ENCODE data around the gene ACOXL.
"Not testable (repeated sequence)": the region's sequence is repeated elsewhere in the genome, so short reads cannot be mapped to it uniquely, and the experiment has no call there.

Gene ACOXL

GRCh38 chr2:110732422-110733413 is at the start of gene ACOXL:
ACOXL (plus strand) TSS chr2:110732573; CDS start chr2:110768390, 35,817 bp downstream.
- TF ChIP-seq, protein P1, sequence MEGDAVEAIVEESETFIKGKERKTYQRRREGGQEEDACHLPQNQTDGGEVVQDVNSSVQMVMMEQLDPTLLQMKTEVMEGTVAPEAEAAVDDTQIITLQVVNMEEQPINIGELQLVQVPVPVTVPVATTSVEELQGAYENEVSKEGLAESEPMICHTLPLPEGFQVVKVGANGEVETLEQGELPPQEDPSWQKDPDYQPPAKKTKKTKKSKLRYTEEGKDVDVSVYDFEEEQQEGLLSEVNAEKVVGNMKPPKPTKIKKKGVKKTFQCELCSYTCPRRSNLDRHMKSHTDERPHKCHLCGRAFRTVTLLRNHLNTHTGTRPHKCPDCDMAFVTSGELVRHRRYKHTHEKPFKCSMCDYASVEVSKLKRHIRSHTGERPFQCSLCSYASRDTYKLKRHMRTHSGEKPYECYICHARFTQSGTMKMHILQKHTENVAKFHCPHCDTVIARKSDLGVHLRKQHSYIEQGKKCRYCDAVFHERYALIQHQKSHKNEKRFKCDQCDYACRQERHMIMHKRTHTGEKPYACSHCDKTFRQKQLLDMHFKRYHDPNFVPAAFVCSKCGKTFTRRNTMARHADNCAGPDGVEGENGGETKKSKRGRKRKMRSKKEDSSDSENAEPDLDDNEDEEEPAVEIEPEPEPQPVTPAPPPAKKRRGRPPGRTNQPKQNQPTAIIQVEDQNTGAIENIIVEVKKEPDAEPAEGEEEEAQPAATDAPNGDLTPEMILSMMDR (IDR thresholded peaks at IDR 0.05; ENCODE audit: insufficient read depth, low read depth, low read length, missing control alignments): no peak
- no peak within 1 kb of the TSS for H3K4me3 ChIP-seq (ENCODE audit: low read length)
- peak; percentile 42 for DNase-seq (ENCODE audit: low read depth)

- TF ChIP-seq, protein P1 (IDR thresholded peaks at IDR 0.05; ENCODE audit: insufficient read depth, low read depth, low read length, missing control alignments): no peak
- H3K4me3 ChIP-seq (ENCODE audit: low read length): no peak overlapping the region
- DNase-seq (ENCODE audit: low read depth): no peak
These were observed 49.5 kb upstream of the ACOXL start for GRCh38 chr2:110682872-110683271.

DNA sequence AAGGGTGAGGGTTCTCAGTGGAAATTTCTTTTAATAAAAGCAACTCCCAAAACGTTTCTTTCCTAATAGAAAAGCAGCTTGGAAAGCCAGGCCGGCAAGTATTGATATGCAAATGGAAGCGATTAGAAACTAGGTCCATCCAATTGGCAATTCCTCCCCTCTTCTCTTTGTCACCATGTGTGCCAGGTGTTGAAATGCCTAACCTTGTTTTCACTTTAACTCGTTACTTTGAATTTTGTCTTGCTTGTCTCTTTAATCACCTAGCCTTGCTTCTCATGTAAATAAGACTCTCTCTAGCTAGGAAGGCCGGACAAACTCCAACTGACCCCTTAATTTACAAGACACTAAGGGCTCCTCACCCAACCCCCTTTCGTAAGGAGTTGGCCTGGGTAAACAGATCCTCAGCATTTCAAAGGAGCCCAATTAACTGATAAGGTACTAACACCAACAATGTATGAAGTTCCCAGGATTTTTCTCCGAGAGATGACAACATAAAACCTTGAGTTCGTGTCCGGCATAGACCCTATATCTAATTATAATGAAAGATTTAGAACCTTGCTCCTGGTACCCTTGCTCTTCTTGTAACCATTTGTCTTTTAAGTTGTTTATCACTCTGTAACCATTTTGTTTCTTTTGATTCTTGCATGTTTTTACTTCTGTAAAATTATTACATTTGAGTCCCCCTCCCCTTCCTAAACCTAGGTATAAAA is 44.4 kb upstream of the ACOXL start:
- H3K4me3 ChIP-seq (ENCODE audit: low read length); DNase-seq (ENCODE audit: low read depth): not testable (repeated sequence)

DNA sequence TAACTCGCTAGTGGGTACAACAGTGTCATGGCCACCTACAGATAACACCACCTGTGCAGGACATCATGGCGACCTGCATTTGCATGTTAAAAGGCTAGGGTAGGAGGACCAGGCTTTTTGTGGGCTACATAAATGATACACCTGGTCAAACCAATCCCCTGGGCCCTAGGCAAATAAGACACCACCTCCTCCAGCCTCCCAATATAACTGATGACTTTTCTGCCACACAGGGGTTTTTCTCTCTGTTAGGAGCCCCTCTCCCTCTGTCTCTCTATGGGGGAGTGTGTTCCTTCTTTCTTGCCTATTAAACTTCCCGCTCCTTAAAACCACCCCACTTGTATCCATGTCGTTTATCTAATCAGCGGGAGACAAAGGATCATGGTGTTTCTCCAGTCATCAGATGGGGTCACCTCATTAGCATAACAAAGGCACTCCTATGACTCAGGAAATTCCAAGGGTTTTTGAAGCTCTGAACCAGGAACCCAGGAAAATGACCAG is 43.7 kb upstream of the ACOXL start:
- TF ChIP-seq, protein P1 (IDR thresholded peaks at IDR 0.05; ENCODE audit: insufficient read depth, low read depth, low read length, missing control alignments): no peak
- H3K4me3 ChIP-seq (ENCODE audit: low read length): no peak overlapping the region
- peak; percentile 70 for DNase-seq (ENCODE audit: low read depth)

DNA sequence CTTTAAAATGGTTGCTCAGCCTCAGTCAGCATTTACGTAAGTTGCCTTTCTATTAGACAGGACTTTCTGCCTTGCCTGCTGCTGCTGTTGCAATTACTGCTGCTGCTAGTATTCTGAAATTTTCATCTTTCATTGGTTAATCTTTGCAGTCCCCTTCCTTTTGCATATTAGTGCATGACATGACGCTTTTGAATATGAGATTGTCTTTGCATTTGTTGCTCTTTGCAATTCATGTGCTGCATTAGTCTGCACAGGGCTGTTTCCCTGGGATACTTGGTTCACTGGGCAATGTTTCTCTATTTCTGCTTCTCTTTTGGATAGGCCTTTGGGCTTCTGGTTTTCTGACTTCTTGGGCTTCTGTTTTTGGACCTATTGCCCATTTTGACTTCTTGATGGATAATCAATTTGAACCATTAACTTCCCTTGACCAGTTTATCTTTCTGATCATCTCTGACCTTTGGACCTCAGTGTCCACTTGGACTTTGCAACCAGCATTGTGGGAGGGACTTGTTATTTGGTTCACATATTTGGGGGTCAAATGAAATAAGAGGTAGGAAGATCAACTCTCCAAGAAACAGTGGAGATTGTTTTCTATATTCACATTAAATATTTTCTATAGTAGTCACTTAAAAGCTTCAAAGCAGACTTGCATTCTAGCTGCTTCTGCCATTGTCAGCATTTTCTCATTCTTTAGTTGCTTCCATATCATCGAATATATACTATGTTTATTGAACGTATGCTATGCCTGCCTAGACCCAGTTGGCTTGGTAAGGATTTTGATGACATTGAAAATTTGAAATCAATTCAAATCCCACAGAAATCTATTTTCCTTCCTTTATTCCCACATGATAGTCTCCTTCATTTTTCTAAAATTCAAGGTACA is 42.0 kb upstream of the ACOXL start:
- DNase-seq (ENCODE audit: low read depth): no peak
- H3K4me3 ChIP-seq (ENCODE audit: low read length): no peak overlapping the region
- TF ChIP-seq, protein P1 (IDR thresholded peaks at IDR 0.05; ENCODE audit: insufficient read depth, low read depth, low read length, missing control alignments): no peak

- TF ChIP-seq, protein P1 (IDR thresholded peaks at IDR 0.05; ENCODE audit: insufficient read depth, low read depth, low read length, missing control alignments): no peak
- H3K4me3 ChIP-seq (ENCODE audit: low read length): no peak overlapping the region
- DNase-seq (ENCODE audit: low read depth): no peak
These were observed 40.6 kb upstream of the ACOXL start for GRCh38 chr2:110691612-110692258.

DNA sequence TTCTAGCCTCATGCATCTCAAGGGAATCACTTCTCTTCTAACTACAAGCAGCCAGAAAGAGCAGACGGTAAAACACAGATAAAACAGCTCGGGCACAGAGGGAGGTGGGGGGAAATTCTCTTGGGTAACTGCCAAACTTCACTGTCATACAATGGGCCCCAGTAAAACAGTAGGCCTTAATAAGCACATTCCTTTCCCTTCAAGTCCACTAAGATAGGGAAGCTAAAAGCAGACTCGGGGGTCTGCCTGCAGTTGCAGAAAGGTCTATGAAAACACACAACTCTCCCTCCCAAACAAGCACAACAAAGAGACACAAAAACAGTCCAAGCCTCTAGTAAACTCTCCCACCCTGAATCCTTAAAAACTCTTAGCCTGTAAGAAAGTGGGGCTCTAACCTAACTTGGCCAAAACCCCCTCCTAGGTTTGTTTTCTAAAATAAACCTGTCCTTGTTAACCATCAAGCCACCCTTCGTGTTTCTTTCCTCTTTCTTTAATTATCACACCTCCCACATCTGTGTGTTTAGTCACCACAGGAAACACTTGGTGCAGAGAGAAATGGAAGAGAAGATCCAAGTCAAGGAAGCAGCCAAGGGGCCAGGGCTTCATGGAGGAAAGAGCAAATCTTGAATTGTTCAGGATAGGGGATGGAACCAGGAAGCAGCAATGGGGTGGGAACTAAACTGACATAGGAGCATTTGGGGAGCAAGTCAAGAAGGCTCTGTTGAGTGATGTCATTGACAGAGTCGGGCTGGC is 37.1 kb upstream of the ACOXL start:
- not testable (repeated sequence) for H3K4me3 ChIP-seq (ENCODE audit: low read length); DNase-seq (ENCODE audit: low read depth)

- H3K4me3 ChIP-seq (ENCODE audit: low read length); DNase-seq (ENCODE audit: low read depth): not testable (repeated sequence)
These were observed 34.1 kb upstream of the ACOXL start for GRCh38 chr2:110698253-110698652.

Measured in epithelial cell of esophagus (primary cell).